ENCODE results near the gene C17orf113.
A peak's percentile ranks its signal among the peaks of the same experiment; 100 is the strongest.
"Not testable (repeated sequence)": the region's sequence is repeated elsewhere in the genome, so short reads cannot be mapped to it uniquely, and the experiment has no call there.

Gene C17orf113

GRCh38 chr17:42040818-42041217 lies 9.6 kb downstream of the C17orf113 start:
- DNase-seq: no peak

GRCh38 chr17:42039794-42040763 lies 10.3 kb downstream of the C17orf113 start:
- no peak for DNase-seq

GRCh38 chr17:42038221-42038973 lies 12.0 kb downstream of the C17orf113 start:
- DNase-seq: no peak

- no peak for DNase-seq
These were observed 16.3 kb downstream of the C17orf113 start for GRCh38 chr17:42034059-42034458.

- DNase-seq: no peak
These were observed 18.8 kb downstream of the C17orf113 start for GRCh38 chr17:42031584-42031983.

GRCh38 chr17:42028791-42029127 lies 21.6 kb downstream of the C17orf113 start:
- no peak for DNase-seq

- DNase-seq: no peak
These were observed 22.2 kb downstream of the C17orf113 start for GRCh38 chr17:42027961-42028790.

- DNase-seq: no peak
These were observed 22.9 kb downstream of the C17orf113 start for GRCh38 chr17:42027590-42027889.

GRCh38 chr17:42026857-42027589 lies 23.4 kb downstream of the C17orf113 start:
- DNase-seq: no peak

GRCh38 chr17:42025936-42026335 lies 24.5 kb downstream of the C17orf113 start:
- DNase-seq: no peak

GRCh38 chr17:42025191-42025579 lies 25.2 kb downstream of the C17orf113 start:
- no peak for DNase-seq

GRCh38 chr17:42023524-42024349 lies 26.7 kb downstream of the C17orf113 start:
- DNase-seq: no peak

- DNase-seq: not testable (repeated sequence)
These were observed 29.6 kb downstream of the C17orf113 start for GRCh38 chr17:42020845-42021244.

GRCh38 chr17:42019509-42020404 lies 30.6 kb downstream of the C17orf113 start, which contains the start of gene NKIRAS2:
TSS of gene NKIRAS2 (plus strand) at chr17:42020090. CDS start at chr17:42021578, 1,488 bp downstream.
- DNase-seq: peak; percentile 87

GRCh38 chr17:42018988-42019387 lies 31.4 kb downstream of the C17orf113 start:
- no peak for DNase-seq

GRCh38 chr17:42018339-42018738 lies 32.1 kb downstream of the C17orf113 start:
- no peak for DNase-seq

GRCh38 chr17:42017866-42018200 lies 32.6 kb downstream of the C17orf113 start:
- no peak for DNase-seq

GRCh38 chr17:42016941-42017865 lies 33.2 kb downstream of the C17orf113 start, which contains the start of gene DNAJC7:
TSS of gene DNAJC7 (minus strand) at chr17:42017439. CDS start at chr17:42017416, 23 bp downstream.
- DNase-seq: peak; percentile 78

GRCh38 chr17:42016411-42016831 lies 34.0 kb downstream of the C17orf113 start:
- DNase-seq: no peak

Measured in activated T-cell treated with anti-CD3 and anti-CD28 coated beads for 4 hours (primary cell).